IPS-NIHi7 (cell line): ENCODE results near the gene RAE1.

Source experiments
- DNase-seq: peaks from one replicate; pipeline ENCODE4 v3.0.0; 2012; ENCODE audit warnings: mixed read lengths; ENCODE audit errors: extremely low spot score

RAE1 gene

DNA sequence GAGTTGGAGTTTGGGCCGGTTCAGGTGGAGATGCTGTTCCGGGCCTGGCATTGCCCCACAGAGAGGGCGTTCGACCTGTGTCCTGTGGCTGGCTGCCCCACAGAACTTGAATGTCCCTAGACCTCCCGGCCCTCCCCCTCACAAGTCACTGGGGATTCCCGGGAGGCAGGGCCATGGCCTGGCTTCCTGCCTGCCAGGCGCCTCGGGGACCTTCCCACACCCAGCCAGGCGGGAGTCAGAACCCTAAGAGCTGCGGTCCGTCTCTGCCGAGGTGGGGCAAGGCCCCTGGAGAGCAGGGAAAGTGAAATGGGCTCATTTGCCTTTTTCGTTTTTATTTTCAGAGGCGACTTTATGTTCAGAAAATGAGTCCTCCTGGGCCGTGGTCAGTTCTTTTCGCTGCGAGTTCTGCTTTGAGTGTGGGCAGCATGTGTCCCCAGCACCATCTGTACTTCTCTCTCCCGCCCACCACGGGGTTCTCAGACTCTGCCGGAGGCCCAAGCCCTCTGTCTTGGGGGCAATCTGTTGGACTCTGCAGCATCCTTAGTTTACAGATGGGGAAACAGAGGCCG is 48.6 kb downstream of the RAE1 start:
- DNase-seq = no peak

DNA sequence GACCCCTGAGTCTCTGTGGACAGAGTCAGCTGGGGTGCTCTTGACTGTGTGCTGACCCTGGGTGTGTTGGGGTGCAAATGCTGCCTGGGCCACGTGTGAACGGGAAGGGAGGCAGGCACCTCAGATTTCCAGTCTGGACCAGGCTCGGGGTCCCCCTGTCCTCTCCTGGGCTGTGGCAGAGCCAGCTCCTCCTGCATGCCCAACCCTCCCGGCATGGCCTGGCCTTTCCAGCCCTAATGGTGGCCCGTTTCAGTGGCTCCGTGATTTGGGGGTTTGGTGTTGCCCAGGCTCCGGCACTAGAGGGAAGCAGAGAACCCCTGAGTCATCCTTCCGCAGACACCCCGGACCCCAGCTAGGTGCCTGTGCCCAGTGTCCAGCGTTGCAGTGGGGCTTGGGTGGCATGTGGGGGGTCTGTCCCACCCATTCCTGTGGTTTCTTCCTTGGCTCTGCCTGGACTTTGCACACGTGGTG is 49.2 kb downstream of the RAE1 start:
- no peak for DNase-seq

DNA sequence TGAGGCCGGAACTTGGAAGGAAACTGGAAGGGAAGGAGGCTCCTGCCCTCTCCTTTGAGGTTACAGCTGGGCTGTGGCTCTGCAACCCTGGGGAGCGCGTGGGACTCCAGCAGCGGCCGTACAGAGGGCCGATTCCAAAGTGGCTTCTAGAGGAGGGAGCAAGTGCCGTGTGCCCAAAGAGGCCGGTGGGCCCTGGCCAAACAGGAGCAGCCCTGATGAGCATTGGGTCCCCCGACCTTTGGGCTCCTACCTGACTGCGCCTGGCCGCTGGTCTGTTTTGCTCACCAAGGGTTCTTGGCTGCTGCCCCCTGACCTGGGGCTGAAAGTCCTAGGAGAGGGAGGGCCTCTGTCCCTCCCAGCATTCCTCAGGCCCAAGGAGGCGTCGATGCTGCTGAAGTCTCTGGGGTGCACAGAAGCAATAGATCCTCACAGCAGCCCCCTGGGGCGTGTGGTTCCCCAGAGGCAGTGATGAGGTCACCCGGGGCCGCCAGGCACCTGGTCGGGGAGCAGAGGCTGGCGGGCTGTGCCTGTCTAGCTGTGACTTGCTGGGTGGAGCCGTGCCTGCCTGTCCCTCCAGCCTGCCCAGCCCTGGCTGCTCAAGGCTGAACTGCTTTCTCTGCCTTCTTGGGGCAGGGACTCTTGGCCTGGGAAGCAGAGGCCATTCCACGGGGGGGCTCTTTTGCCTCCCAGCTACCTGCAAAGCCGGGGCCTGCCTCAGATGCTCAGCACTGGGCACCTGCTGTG is 49.9 kb downstream of the RAE1 start:
- DNase-seq = no peak

DNA sequence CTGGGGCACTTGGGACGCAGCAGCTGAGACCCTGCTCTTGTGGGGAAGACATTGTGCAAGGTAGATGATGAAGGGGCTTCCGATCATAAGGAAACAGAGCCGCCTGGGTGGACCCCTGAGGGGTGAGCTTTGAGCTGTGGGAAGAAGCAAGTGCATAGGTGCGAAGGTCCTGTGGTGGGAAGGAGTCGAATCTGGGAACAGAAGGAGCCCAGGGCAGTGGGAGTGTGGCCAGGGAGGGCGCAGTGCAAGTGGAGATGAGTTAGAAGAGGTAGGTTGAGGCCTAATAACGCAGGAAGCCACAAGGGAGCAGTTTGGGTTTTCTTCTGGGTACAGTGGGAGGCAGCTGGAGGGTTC is 50.5 kb downstream of the RAE1 start:
- no peak for DNase-seq

DNA sequence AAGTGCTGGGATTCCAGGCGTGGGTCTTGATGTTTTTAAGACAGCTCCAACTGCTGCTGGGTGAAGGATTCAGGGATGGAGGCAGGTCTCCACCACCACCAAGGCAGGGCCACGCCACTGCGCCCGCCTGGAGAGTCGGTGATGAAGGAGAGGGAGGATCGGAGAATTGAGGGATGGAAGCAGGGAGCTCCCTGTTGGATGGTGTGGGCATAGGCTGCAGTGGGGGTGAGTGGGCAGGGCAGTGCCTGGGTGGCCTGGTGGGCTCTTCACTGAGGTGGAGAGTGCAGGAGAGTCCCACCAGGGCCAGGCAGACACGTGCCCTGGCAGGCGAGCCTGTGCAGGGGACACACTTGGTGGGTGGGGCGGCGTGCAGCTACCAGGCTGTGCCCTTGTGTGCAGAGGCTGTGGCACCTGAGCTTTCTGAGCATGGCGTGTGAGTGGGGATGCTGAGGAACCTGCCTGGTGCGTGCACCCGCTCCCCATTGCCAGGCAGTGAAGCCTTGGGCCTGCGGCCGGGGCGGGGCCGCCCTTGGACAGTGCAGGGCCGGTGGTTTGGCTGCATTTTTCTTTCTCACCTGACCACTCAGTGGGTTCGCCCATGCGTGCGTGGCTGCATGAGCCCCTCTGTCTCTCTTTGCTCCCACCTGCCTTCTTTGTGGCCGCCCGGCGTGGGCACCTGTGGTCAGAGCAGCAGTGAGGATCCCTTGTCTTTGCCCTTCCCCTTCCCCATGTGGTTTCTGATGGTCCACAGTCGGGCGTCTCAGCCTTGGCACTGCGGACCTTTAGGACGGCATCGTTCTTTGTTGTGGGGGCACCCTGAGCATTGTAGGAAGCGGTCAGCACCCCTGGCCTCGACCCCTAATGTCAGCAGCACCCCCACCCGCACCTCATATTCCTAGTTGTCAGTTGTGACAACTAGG is 51.4 kb downstream of the RAE1 start:
- no peak for DNase-seq

DNA sequence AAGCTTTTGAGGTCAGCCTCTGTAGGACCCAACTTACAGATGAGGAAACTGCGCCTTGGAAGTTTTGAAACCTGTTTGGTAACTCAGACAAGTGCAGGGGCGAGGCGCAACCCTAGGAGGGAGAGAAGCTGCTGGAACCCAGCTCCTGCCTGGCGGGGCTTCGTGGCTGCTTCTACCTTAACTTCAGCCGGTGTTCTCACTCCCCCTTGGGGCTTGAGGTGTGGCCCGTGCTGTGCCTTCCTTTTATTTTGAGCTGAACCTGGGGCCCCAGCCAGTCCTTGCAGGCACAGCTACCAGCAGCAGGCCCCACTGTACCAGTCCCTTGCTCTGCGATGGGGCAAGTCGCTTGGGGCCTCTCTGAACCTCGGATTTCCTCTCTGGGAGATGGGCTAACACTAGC is 52.2 kb downstream of the RAE1 start:
- no peak for DNase-seq

DNA sequence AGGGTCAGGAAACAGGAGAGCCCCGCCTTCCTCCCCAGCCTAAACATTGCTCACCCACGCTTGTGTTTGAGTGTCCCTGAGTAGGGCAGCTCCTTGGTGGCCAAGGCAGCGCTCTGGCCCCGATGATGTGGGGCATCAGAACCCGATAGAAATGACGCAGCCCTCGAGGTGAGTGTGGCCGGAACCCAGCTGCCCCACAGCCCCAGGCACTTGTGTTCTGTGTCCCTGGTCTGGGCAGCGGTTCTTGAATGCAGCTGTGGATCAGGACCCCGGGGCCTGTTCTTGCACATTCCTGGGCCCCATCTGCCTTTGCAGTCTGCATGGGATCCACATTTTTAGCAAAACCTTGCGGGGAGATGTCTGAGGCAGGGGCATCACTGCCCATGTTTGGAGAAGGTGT is 53.0 kb downstream of the RAE1 start:
- no peak for DNase-seq

DNA sequence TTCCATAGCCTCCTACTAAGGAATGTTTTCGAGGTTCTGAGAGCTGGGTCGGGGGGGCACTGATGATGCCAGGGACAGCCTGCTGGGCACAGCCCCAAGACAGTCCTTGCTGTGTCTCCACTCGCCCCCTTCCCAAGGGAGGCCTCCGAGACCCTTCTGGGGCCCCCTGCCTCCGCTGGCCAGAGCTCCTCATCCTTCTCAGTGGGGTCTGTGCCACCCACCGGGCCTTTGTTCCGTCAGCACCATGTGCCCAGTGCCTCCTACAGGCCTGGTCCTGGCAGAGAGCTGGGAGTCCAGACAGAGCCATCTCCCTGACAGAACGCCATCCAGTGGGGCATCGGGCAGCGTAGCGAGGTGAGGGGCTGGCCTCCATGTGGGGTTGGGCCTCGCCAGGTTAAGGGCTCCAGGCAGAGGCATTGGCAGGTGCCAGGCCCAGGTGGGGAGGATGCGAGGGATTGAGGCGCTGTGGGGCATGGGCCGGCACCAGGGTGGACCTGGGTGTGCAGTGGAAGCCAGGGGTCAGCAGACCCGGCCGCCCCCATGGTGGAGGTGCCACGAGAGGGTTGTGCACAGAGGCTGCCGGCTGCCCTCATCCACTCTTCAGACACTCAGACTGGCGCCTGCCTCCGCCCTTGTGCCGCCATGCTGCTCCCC is 53.5 kb downstream of the RAE1 start:
- no peak for DNase-seq

DNA sequence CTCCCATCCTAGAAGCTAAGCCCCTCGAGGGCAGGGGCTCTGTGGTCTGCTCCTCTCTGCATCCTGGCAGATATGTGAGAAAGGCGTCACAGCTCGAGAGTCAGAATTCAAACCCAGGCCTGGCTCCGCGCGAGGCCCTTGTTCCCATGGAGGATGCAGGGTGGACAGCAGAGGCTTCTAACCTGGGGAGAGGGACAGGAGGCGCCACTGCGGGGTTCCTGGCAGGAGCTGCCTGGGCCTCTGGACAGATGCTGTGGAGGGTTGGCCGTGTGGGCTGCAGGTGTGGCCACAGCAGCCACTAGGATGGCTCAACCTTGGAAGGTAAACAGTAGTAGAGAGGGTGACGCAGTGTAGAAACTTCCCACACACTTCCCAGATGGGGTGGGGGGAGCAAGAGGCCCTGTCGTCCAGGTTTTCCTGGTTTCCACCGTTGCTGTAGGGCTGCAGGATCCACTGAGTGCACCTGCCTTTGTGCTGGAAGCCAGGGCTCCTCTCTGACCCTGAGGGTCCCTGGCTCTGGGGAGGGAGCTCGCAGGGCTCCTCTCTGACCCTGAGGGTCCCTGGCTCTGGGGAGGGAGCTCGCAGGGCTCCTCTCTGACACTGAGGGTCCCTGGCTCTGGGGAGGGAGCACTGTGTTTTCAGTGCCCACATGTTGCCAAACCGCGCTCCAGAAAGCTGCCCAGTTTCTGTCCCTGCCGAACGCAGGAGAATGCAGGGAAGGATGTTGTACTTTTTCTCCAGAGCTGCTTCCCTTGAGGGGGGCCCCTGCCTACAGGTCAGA is 54.4 kb downstream of the RAE1 start:
- DNase-seq = no peak

DNA sequence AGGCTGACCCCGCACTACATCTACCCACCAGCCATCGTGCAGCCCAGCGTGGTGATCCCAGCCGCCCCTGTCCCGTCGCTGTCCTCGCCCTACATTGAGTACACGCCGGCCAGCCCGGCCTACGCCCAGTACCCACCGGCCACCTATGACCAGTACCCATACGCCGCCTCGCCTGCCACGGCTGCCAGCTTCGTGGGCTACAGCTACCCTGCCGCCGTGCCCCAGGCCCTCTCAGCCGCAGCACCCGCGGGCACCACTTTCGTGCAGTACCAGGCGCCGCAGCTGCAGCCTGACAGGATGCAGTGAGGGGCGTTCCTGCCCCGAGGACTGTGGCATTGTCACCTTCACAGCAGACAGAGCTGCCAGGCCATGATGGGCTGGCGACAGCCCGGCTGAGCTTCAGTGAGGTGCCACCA is 56.5 kb downstream of the RAE1 start:
- no peak for DNase-seq

DNA sequence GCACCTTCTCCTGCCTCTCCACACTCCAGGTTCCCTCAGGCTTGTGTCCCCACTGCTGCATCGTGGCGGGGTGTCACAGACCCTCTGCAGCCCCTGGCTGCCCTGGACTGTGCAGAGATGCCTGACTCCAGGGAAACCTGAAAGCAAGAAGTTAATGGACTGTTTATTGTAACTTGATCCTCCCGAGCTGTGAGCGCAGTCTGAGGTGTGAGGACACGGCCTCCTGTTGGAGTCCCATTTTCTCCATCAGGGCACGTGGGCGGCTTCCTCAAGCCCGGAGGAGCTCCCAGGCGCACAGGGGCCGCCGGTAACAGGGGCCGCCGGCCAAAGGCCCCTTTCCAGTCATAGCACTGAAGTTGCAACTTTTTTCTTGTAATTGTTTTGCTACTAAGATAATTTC is 57.1 kb downstream of the RAE1 start:
- no peak for DNase-seq

DNA sequence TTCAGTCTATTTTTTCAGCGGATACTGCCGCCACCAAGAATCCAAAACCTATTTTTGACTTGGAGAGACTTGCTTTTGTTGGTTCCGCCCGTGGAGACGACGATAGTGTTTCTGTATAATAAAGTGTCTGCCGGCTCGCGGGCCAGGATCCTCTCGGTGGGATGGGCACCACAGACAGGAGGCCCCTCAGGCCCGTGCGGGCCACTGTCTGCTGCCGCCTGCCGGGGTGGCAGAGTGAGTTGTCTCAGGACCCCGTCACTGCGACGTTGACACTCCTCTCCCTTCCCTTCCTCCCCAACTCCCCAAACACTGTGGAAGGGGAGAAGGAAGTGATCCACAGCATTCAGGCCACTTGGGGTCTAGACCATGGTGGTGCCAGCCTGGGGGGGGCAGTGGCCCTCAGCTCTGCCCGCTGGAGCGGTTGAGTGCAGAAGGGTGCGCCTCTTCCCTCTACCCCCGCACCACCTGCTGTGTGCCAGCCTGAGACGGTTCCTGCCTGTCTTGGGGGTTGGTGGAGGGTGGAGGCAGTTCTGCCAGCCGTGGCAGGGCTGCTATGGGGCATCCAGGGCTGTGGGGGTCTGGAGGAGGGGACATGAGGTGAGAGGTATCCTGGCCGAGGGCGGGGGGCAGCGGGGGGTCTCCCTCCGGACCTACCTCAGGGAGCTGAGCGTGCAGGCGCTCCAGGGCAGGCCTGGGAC is 57.6 kb downstream of the RAE1 start:
- DNase-seq = no peak

DNA sequence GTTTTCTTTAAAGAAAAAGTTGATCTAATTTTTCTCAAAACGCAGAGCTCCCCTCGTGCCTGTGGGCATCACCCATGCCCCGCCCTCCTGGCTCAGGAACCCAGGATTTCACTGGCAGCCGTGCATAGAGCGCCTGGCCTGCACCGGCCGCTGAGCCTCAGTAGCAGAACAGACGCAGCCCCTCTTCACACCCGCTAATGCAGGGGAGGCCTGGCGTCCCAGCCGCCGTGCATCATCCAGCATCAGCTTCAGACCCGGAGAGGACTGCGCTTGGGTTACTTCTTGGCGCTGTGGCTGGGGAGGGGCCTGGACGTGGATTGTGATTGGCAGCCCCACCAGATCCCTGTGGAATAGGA is 58.2 kb downstream of the RAE1 start:
- DNase-seq = no peak

DNA sequence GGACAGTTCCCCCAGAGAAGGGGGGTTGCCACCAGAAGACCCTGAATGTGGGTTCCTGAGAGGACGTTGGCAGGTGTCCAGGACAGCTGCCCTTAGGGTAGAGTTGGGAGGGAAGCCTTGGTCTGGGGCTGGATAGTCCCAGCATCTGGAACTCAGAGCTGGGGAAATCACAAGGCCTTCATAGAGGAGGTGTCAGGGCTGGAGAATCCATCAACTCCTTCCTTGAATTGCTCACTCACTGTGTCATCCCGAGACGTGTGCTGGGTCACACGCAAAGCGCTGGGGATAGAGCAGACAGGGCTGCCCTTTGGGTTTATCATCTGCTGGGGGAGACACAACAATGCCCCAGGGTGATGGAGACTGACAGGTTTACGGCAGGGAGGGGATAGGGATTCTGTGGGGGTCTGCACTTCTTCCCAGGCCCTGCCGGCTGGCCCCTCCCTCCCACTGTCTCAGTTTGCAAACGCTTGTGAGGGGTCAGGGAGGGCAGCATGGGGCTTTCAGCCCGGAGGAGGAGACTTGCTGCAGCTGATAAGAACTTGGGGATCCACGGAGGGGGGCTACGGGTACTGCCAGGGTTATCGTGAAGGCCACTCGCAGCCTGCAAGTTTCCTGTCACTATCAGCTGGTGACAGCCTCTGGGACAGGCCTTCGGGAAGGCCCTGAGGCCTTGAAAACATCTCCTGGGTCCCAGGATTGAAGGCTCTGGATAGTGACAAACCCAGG is 58.8 kb downstream of the RAE1 start:
- no peak for DNase-seq

DNA sequence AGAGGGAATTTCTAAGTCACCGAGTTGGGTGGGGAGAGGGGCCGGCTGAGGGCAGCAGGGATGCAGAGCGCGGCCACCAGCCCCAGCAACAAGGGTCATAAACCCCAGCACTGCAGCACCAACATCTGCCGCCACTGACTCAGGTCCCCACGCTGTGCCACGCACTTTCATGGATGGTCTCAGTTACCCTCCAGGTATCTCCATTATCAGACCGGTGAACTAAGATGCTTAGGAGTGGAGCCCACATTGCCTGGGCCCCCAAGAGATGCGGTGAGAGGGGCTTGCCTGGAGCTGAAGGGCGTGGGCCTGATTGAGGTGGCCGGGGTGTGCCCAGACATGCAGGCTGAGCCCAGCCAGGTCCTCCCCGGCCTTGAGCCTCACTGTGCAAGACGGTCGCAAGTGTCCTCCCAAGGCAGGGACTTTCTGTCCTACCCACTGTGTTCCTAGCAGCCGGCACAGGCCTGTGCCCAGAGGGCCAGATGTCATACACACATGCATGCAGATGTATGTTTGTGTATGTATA is 59.4 kb downstream of the RAE1 start:
- no peak for DNase-seq

DNA sequence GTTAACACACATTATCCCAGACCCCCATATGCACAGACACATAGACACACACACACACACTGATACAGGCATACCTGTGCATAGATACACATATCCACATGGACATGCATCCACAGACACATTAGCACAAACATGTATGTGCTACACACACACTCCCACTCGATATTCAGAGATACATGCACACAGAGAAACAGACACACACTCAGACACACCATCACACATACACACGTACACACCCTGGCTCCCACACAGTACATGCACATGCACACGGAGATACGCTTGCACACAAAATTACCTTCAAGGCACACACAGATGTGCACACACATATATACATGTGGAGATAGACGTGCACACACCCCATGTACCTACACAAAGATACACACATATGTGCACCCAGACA is 59.9 kb downstream of the RAE1 start:
- DNase-seq = no peak

DNA sequence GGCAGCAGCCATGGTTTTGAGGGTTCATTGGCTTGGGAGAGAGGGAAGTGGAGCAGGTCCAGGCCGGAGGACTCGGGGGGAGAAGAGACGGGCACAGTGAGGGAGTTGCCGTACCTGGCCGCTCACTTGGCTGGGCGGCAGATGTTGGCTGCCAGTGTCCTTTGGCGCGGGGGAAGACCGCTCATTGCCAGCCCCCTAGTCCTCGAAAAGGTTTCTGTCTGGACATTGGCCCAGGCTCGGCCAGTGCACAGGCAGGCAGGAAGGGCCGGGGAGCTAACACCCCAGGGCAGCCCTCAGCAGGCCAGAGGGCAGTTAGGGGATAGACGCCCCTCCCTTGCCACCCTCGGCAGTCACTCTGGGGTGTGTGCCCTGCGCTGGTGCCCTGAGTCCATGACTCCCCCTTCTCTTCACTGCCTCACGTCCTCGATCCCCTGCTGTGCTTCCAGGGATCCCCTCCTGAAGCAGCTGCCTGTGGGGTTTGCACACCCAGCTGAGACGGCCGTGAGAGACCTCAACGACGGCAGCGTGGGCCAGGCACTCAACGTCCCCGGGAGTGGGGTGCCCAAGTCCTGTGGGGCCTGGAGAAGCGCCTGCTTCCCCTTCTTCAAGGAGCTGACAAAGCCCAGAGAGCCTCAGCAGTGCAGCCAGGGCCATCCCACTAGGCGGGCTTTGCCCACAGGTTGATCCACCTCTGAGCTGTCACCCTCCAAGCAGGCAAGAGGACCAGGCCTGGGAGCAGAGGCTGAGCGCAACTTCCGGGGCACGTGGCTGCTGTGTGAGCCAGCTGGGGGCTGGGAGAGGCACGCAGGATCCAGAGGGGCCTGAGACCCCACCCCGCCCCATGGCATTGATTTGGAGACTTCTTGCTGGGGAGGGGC is 60.6 kb downstream of the RAE1 start:
- no peak for DNase-seq

DNA sequence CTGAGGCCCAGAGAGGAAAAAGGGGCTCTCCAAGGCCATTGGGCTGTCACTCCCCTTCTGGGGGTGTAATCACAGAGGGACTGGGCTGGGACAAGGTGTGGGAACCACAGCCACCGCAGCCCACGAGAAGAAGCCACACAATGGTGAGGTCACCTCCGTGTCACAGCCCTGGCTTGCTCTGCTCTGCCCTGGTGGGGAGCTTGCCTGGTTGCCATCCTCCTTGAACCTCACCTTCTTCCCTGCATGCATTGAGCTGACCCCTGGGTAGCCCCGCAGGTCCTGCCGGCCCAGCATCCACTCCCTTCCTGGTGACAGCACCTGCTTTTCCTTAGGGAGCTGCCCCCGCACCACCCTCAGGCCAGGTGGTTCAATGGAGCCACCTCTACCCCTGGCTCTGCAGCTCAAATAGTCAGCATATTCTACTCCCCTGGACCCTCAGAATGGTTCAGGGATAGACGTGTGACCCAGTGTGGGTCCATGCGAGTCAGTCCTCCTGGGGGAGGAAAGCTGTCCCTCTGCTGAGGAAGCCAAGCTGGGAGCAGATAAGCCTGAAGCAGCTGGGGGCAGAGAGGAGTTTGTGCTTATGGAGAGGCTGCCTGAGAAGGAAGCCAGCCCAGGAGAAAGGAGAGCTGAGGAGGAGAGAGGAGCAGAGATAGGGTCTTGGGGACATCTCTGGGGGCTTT is 61.4 kb downstream of the RAE1 start:
- no peak for DNase-seq
